PFSK-1 (cell line): ENCODE results near the gene ZYX.

Experiments used
- SIN3A ChIP-seq: IDR thresholded peaks from 2 replicates; pipeline ENCODE4 v1.6.1; 2012; ENCODE audit warnings: mild to moderate bottlenecking, low read length, moderate library complexity, borderline replicate concordance; ENCODE audit not compliant: insufficient read depth
- TAF1 ChIP-seq: IDR thresholded peaks from 2 replicates; pipeline ENCODE4 v1.6.1; 2012; ENCODE audit warnings: low read length, control low read depth, borderline replicate concordance; ENCODE audit not compliant: insufficient read depth
- TF ChIP-seq, protein P1 (sequence below), 2 experiments: IDR thresholded peaks; 2 replicates each; pipeline versions ENCODE4 v1.6.1 to v1.8.0; 2011 to 2012; ENCODE audit warnings: low read depth in 2 of 2, low read length in 2 of 2, control low read depth in 1 of 2, inconsistent platforms in 1 of 2, mild to moderate bottlenecking in 1 of 2, moderate library complexity in 1 of 2; ENCODE audit not compliant: insufficient read depth in 1 of 2

DNA sequence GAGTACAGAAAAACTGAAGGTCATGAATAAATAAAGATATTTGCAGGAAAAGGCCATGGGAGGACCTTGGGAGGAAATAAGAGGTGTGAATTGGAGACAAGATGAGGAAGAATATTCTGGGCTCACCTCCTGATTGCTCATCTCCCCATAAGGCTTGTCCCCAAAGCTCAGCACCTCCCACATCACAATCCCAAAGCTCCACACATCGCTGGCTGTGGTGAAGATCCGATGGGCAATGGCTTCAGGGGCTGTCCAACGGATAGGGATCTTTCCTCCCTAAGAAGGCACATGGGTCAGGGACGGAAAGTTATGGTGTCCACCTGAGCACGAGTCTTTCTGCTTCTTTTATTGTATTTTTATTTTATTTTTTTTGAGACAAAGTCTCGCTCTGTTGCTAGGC is 12.9 kb downstream of the ZYX start:
- no peak for TF ChIP-seq TAF1
- no peak for TF ChIP-seq SIN3A
- TF ChIP-seq, protein P1, sequence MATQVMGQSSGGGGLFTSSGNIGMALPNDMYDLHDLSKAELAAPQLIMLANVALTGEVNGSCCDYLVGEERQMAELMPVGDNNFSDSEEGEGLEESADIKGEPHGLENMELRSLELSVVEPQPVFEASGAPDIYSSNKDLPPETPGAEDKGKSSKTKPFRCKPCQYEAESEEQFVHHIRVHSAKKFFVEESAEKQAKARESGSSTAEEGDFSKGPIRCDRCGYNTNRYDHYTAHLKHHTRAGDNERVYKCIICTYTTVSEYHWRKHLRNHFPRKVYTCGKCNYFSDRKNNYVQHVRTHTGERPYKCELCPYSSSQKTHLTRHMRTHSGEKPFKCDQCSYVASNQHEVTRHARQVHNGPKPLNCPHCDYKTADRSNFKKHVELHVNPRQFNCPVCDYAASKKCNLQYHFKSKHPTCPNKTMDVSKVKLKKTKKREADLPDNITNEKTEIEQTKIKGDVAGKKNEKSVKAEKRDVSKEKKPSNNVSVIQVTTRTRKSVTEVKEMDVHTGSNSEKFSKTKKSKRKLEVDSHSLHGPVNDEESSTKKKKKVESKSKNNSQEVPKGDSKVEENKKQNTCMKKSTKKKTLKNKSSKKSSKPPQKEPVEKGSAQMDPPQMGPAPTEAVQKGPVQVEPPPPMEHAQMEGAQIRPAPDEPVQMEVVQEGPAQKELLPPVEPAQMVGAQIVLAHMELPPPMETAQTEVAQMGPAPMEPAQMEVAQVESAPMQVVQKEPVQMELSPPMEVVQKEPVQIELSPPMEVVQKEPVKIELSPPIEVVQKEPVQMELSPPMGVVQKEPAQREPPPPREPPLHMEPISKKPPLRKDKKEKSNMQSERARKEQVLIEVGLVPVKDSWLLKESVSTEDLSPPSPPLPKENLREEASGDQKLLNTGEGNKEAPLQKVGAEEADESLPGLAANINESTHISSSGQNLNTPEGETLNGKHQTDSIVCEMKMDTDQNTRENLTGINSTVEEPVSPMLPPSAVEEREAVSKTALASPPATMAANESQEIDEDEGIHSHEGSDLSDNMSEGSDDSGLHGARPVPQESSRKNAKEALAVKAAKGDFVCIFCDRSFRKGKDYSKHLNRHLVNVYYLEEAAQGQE (IDR thresholded peaks at IDR 0.05; ENCODE audit: insufficient read depth in 1 of 2, low read depth in 2 of 2, low read length in 2 of 2): no peak
